HG03103 (cell line): Measurements from ENCODE around the gene EPO.

Source experiments
- ATAC-seq: cut with Tn5 transposase; IDR thresholded peaks from one replicate; pipeline ENCODE4 v1.9.1; 2021; ENCODE audit warnings: low read depth; ENCODE audit not compliant: unreplicated experiment

Gene EPO

GRCh38 chr7:100720279-100720670, at the start of gene EPO:
EPO (plus strand) TSS chr7:100720468; CDS start chr7:100720981, 513 bp downstream.
- ATAC-seq, result no peak

- no peak for ATAC-seq
Measured at GRCh38 chr7:100671353-100672327, 48.6 kb upstream of the EPO start.

- ATAC-seq, result peak; percentile 53
Measured at GRCh38 chr7:100673302-100673941, 46.8 kb upstream of the EPO start, which contains the start of gene GNB2. GNB2 (plus strand) TSS chr7:100673740; CDS start chr7:100676266, 2,526 bp downstream.

- no peak for ATAC-seq
Measured at GRCh38 chr7:100673942-100674410, 46.3 kb upstream of the EPO start.

GRCh38 chr7:100674411-100675104, 45.7 kb upstream of the EPO start:
- ATAC-seq, result no peak

- ATAC-seq, result no peak
Measured at GRCh38 chr7:100675105-100675451, 45.2 kb upstream of the EPO start.

- no peak for ATAC-seq
Measured at GRCh38 chr7:100675581-100676350, 44.5 kb upstream of the EPO start.

- ATAC-seq, result no peak
Measured at GRCh38 chr7:100676501-100677306, 43.6 kb upstream of the EPO start.

GRCh38 chr7:100677308-100678267, 42.7 kb upstream of the EPO start:
- ATAC-seq, result no peak

- no peak for ATAC-seq
Measured at GRCh38 chr7:100678291-100678984, 41.8 kb upstream of the EPO start.

- no peak for ATAC-seq
Measured at GRCh38 chr7:100679129-100679926, 40.9 kb upstream of the EPO start.

- ATAC-seq, result no peak
Measured at GRCh38 chr7:100679927-100680575, 40.2 kb upstream of the EPO start.

GRCh38 chr7:100680576-100681271, 39.5 kb upstream of the EPO start:
- no peak for ATAC-seq

GRCh38 chr7:100681491-100682227, 38.6 kb upstream of the EPO start:
- no peak for ATAC-seq

- no peak for ATAC-seq
Measured at GRCh38 chr7:100682228-100682741, 38.0 kb upstream of the EPO start.
